Left ventricle myocardium inferior (tissue), 1 donor: ENCODE measurements around the gene KRT74. TPM values are rescaled to one million over a fixed set of nuclear protein-coding genes. Genes with fewer than 3 reads are reported as not detected.

Experiments
- DNase-seq: peaks from one replicate; pipeline ENCODE4 v3.0.0-alpha.2; 2020
- H3K27ac ChIP-seq: fragments of 200-600 bp; replicated peaks from 2 replicates; pipeline ENCODE4 v1.8.0; 2021
- H3K27me3 ChIP-seq: fragments of 200-600 bp; 2 replicates; pipeline ENCODE4 v1.8.0; 2021; ENCODE audit warnings: low read depth
- H3K36me3 ChIP-seq: fragments of 200-600 bp; 2 replicates; pipeline ENCODE4 v1.8.0; 2021
- H3K4me1 ChIP-seq: fragments of 200-600 bp; 2 replicates; pipeline ENCODE4 v1.8.0; 2021
- H3K4me3 ChIP-seq: fragments of 200-600 bp; 2 replicates; pipeline ENCODE4 v1.8.0; 2021; ENCODE audit warnings: mild to moderate bottlenecking, moderate library complexity
- H3K9me3 ChIP-seq: fragments of 200-600 bp; replicated peaks from 2 replicates; pipeline ENCODE4 v1.8.0; 2021
- CTCF ChIP-seq: fragments of 200-600 bp; IDR thresholded peaks from 2 replicates; pipeline ENCODE4 v1.8.0; 2021; ENCODE audit warnings: antibody characterized with exemption, mild to moderate bottlenecking, borderline replicate concordance
- intact Hi-C: fragments of 100-400 bp; cut with micrococcal nuclease; formaldehyde crosslinking; loops from one replicate; pipeline ENCODE4 v1.11.0; 2022
- total RNA-seq: library from RNA; stranded (reverse); fragmentation: NEBNext Ultra II Directional; extraction: Animal tissue kit (Norgen Biotek cat#: 25700); gene quantifications from one replicate; pipeline ENCODE4 v1.2.1, GENCODE V29; 2021
- donor health status: DM: no; HTN: yes; CAD: no; lungs with severe emphysema.

The KRT74 gene
- total RNA-seq, 1 donor from 2014 or later: 0.14 TPM

GRCh38 chr12:52533686-52534470, 39.8 kb downstream of the KRT74 start:
- H3K27ac ChIP-seq: no peak overlapping the region
- H3K4me1 ChIP-seq: no peaks in the 10 kb centered on the region
- H3K4me3 ChIP-seq: no peak overlapping the region
- peaks cover 8% of the 10 kb centered on the region for H3K27me3 ChIP-seq
- intact Hi-C loops: no loop called here
- no peaks in the 10 kb centered on the region for H3K36me3 ChIP-seq
- no peak for DNase-seq
- no peak for TF ChIP-seq CTCF
- no peaks in the 10 kb centered on the region for H3K9me3 ChIP-seq

- H3K9me3 ChIP-seq: no peaks in the 10 kb centered on the region
- H3K4me3 ChIP-seq: no peak overlapping the region
- H3K36me3 ChIP-seq: no peaks in the 10 kb centered on the region
- intact Hi-C loops: no loop called here
- H3K27me3 ChIP-seq: peaks cover 8% of the 10 kb centered on the region
- no peaks in the 10 kb centered on the region for H3K4me1 ChIP-seq
- no peak for DNase-seq
- H3K27ac ChIP-seq: no peak overlapping the region
- no peak for TF ChIP-seq CTCF
Measured at GRCh38 chr12:52532636-52533035, 41.0 kb downstream of the KRT74 start.

- H3K4me1 ChIP-seq: no peaks in the 10 kb centered on the region
- H3K27me3 ChIP-seq: peaks cover 8% of the 10 kb centered on the region
- intact Hi-C loops: no loop called here
- no peak overlapping the region for H3K27ac ChIP-seq
- no peak for TF ChIP-seq CTCF
- H3K9me3 ChIP-seq: no peaks in the 10 kb centered on the region
- H3K36me3 ChIP-seq: no peaks in the 10 kb centered on the region
- no peak overlapping the region for H3K4me3 ChIP-seq
- no peak for DNase-seq
Measured at GRCh38 chr12:52531566-52532300, 41.9 kb downstream of the KRT74 start.

- intact Hi-C loops: no loop called here
- Histone ChIP-seq H3K36me3 (no peaks in the 10 kb centered on the region), H3K27ac (no peak overlapping the region), H3K27me3 (peaks cover 8% of the 10 kb centered on the region), H3K9me3 (no peaks in the 10 kb centered on the region), H3K4me1 (no peaks in the 10 kb centered on the region), H3K4me3 (no peak overlapping the region)
- TF ChIP-seq CTCF: no peak
- no peak for DNase-seq
Measured at GRCh38 chr12:52530905-52531304, 42.7 kb downstream of the KRT74 start.

DNA sequence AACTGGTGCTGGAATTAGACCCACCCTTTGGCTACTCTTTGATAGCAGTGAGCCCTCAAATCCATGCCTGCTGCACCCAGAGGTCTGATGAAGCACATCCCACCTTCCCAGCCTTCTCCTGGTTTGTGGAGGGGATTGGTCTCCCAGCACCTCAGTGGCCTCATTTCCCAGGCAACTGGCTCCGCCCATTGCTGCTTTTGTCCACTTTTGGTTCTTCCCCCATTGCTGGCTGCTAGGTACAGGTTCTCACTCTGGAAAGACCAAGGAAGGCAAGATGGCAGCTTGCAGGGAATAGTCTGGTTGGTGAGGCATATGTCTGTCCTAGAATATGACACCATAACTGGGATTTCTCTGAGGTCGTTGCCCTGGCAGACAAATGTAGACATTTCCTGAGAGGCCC, 43.3 kb downstream of the KRT74 start:
- no peak for DNase-seq
- TF ChIP-seq CTCF: no peak
- H3K4me1 ChIP-seq: no peaks in the 10 kb centered on the region
- H3K4me3 ChIP-seq: no peak overlapping the region
- no peaks in the 10 kb centered on the region for H3K9me3 ChIP-seq
- intact Hi-C loops: no loop called here
- no peak overlapping the region for H3K27ac ChIP-seq
- H3K36me3 ChIP-seq: no peaks in the 10 kb centered on the region
- peaks cover 8% of the 10 kb centered on the region for H3K27me3 ChIP-seq
